ENCODE results near the gene HOPX. TPM values are rescaled to one million over a fixed set of nuclear protein-coding genes. Genes with fewer than 3 reads are reported as not detected.

Gene HOPX
- total and polyA plus RNA-seq, 2 of the 4 experiments (the other 2 are of a cell fraction) = 1.3 to 1.7 TPM

- Histone ChIP-seq H2BK20ac (ENCODE audit: low read depth, low read length) (no peak overlapping the region), H2BK15ac (ENCODE audit: low read depth, low read length) (peak overlapping the region; percentile 44; the same call in 2 of the 3 replicates), H4K5ac (ENCODE audit: low read depth, low read length) (no peak overlapping the region), H2AK9ac (replicated peaks; ENCODE audit: low read depth, low read length, poor library complexity) (no peak overlapping the region), H3K36me3 (ENCODE audit: control insufficient read depth, insufficient read depth, low read length) (no peaks in the 10 kb centered on the region), H4K8ac (ENCODE audit: low read depth in 2 of 2, low read length in 2 of 2) (peak overlapping the region; percentile 52; a peak in 2 of 4 replicates), H2AK5ac (ENCODE audit: low read depth, low read length) (no peak overlapping the region), H3K4me2 (ENCODE audit: low read depth, low read length) (no peak overlapping the region; the same call in 1 of the 2 replicates), H3K4me3 (ENCODE audit: insufficient read depth, low read depth, low read length) (no peak overlapping the region), H3K27ac (ENCODE audit: insufficient read depth, low read length) (no peak overlapping the region), H3K27me3 (ENCODE audit: control insufficient read depth, insufficient read depth, low read length) (no peaks in the 10 kb centered on the region), H4K91ac (ENCODE audit: insufficient read depth, low read depth, low read length) (no peak overlapping the region), H3K23ac (ENCODE audit: low read depth, low read length) (no peak overlapping the region), H2BK120ac (ENCODE audit: low read depth, low read length) (no peak overlapping the region; the same call in 1 of the 2 replicates), H2BK5ac (ENCODE audit: low read depth, low read length, poor library complexity, severe bottlenecking) (no peak overlapping the region), H3K4me1 (ENCODE audit: control insufficient read depth, insufficient read depth, low read length) (no peaks in the 10 kb centered on the region; the same call in 1 of the 2 replicates), H3K9me3 (ENCODE audit: control insufficient read depth, insufficient read depth, low read length) (no peaks in the 10 kb centered on the region), H3K14ac (replicated peaks; ENCODE audit: low read depth, low read length) (0 out of 2 replicates have a peak overlapping the region, but pooled peaks have one; percentile 28), H3K9ac (ENCODE audit: low read depth, low read length) (no peak overlapping the region), H3K4ac (ENCODE audit: low read depth, low read length) (no peak overlapping the region), H3K56ac (ENCODE audit: extremely low read depth, insufficient read depth, low read length) (no peak overlapping the region), H3K79me1 (ENCODE audit: low read depth in 1 of 2, low read length in 2 of 2) (no peaks in the 10 kb centered on the region), H3K9me1 (ENCODE audit: insufficient read depth, low read length) (peaks cover 3% of the 10 kb centered on the region; the same call in 1 of the 2 replicates), H3K18ac (ENCODE audit: low read depth, low read length) (no peak overlapping the region), H4K20me1 (ENCODE audit: insufficient read depth, low read length) (no peaks in the 10 kb centered on the region), H2AFZ (replicated peaks; ENCODE audit: low read length, poor library complexity) (peak overlapping the region; percentile 6)
- WGBS, 2 experiments (ENCODE audit: extremely low coverage in 2 of 2, insufficient read length in 1 of 2) = 11% methylated on average over 3 of the region's 4 CpGs; no CpG with 5 or more reads in 1 of the 2 experiments
- POLR2A ChIA-PET (ENCODE audit: unreplicated experiment) = no interaction called here
- intact Hi-C loops (cut with micrococcal nuclease) (no loop called here), dilution Hi-C loops (cut with HindIII; ENCODE audit: low sequenced_read_pairs, unreplicated experiment) (no loop called here), in situ Hi-C loops (cut with MboI; ENCODE audit: low sequenced_read_pairs) (no loop called here)
- TF ChIP-seq RFX5 (IDR thresholded peaks at IDR 0.05; ENCODE audit: low read depth, low read length) (no peak), MAZ (IDR thresholded peaks at IDR 0.05; ENCODE audit: borderline replicate concordance, low read depth, low read length) (no peak), CHD1 (IDR thresholded peaks at IDR 0.05; ENCODE audit: low read depth, low read length) (no peak), USF2 (IDR thresholded peaks at IDR 0.05; ENCODE audit: low read depth, low read length) (no peak), RCOR1 (IDR thresholded peaks at IDR 0.05; ENCODE audit: insufficient replicate concordance, low read length) (no peak), POLR2A (IDR thresholded peaks at IDR 0.05; ENCODE audit: low read depth, low read length) (no peak), FOS (IDR thresholded peaks at IDR 0.05; ENCODE audit: low read depth, low read length) (no peak), CEBPB (IDR thresholded peaks at IDR 0.05; ENCODE audit: low read depth, low read length) (no peak), MAFK (IDR thresholded peaks at IDR 0.05; ENCODE audit: low read depth, low read length) (no peak), SMC3 (IDR thresholded peaks at IDR 0.05; ENCODE audit: low read depth, low read length) (no peak)
- TF ChIP-seq, protein P1, sequence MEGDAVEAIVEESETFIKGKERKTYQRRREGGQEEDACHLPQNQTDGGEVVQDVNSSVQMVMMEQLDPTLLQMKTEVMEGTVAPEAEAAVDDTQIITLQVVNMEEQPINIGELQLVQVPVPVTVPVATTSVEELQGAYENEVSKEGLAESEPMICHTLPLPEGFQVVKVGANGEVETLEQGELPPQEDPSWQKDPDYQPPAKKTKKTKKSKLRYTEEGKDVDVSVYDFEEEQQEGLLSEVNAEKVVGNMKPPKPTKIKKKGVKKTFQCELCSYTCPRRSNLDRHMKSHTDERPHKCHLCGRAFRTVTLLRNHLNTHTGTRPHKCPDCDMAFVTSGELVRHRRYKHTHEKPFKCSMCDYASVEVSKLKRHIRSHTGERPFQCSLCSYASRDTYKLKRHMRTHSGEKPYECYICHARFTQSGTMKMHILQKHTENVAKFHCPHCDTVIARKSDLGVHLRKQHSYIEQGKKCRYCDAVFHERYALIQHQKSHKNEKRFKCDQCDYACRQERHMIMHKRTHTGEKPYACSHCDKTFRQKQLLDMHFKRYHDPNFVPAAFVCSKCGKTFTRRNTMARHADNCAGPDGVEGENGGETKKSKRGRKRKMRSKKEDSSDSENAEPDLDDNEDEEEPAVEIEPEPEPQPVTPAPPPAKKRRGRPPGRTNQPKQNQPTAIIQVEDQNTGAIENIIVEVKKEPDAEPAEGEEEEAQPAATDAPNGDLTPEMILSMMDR (conservative IDR thresholded peaks at IDR 0.05; ENCODE audit: low read depth, low read length) = no peak
- TF ChIP-seq, protein P2, sequence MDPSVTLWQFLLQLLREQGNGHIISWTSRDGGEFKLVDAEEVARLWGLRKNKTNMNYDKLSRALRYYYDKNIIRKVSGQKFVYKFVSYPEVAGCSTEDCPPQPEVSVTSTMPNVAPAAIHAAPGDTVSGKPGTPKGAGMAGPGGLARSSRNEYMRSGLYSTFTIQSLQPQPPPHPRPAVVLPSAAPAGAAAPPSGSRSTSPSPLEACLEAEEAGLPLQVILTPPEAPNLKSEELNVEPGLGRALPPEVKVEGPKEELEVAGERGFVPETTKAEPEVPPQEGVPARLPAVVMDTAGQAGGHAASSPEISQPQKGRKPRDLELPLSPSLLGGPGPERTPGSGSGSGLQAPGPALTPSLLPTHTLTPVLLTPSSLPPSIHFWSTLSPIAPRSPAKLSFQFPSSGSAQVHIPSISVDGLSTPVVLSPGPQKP (IDR thresholded peaks at IDR 0.05; ENCODE audit: borderline replicate concordance, low read depth, low read length) = no peak
- CTCF ChIA-PET = interaction anchor here (0.6 to 1.2 kb wide), 4 partner anchors 9 to 162 kb away, joined by 3 to 5 read pairs (median 4); no protein-coding TSS in a partner anchor
- DNase-seq (no peak), ATAC-seq (ENCODE audit: low read depth) (peak; percentile 30)
- BruUV-seq (replicated peaks) = no TSS peak
These were observed 62.4 kb downstream of the HOPX start for GRCh38 chr4:56618734-56619133.
